Stimulated activated CD8-positive, alpha-beta memory T cell treated with anti-CD3 and anti-CD28 coated beads, Interleukin-15, amount 100 ng/mL, for 48 hours (primary cell): ENCODE data around the gene NFE2L3.
"Not testable (repeated sequence)": the region's sequence is repeated elsewhere in the genome, so short reads cannot be mapped to it uniquely, and the experiment has no call there.

Experiments used
- DNase-seq, 2 donors: peaks; one replicate each; pipeline ENCODE4 v3.0.0-alpha.2; 2020; ENCODE audit warnings: low read depth in 2 of 2

NFE2L3 gene

GRCh38 chr7:26147646-26148306 lies 4.2 kb upstream of the NFE2L3 start:
- DNase-seq = not testable (repeated sequence)

GRCh38 chr7:26148307-26148700 lies 3.7 kb upstream of the NFE2L3 start:
- DNase-seq = not testable (repeated sequence)

- DNase-seq = no peak
Measured at GRCh38 chr7:26149391-26149977, 2.5 kb upstream of the NFE2L3 start.

GRCh38 chr7:26151096-26151495 lies 902 bp upstream of the NFE2L3 start:
- no peak for DNase-seq

- DNase-seq = no peak
Measured at GRCh38 chr7:26151650-26151952, 397 bp upstream of the NFE2L3 start.

GRCh38 chr7:26152782-26153240 lies 813 bp downstream of the NFE2L3 start:
- not testable (repeated sequence) for DNase-seq

- no peak for DNase-seq
Measured at GRCh38 chr7:26153241-26153822, 1.3 kb downstream of the NFE2L3 start.

- DNase-seq = no peak
Measured at GRCh38 chr7:26153823-26154783, 2.1 kb downstream of the NFE2L3 start.

- DNase-seq = no peak
Measured at GRCh38 chr7:26155531-26156375, 3.8 kb downstream of the NFE2L3 start.

- peak in 1 of 2 donors; percentile 54 for DNase-seq
Measured at GRCh38 chr7:26156451-26157420, 4.7 kb downstream of the NFE2L3 start.

- DNase-seq = no peak
Measured at GRCh38 chr7:26157520-26158105, 5.6 kb downstream of the NFE2L3 start.

- DNase-seq = no peak
Measured at GRCh38 chr7:26159243-26159642, 7.2 kb downstream of the NFE2L3 start.

- no peak for DNase-seq
Measured at GRCh38 chr7:26160896-26161295, 8.9 kb downstream of the NFE2L3 start.

GRCh38 chr7:26162431-26162830 lies 10.4 kb downstream of the NFE2L3 start:
- no peak for DNase-seq

- not testable (repeated sequence) for DNase-seq
Measured at GRCh38 chr7:26163804-26164203, 11.8 kb downstream of the NFE2L3 start.

GRCh38 chr7:26165950-26166683 lies 14.1 kb downstream of the NFE2L3 start:
- DNase-seq = no peak

GRCh38 chr7:26166684-26167266 lies 14.8 kb downstream of the NFE2L3 start:
- no peak for DNase-seq

- no peak for DNase-seq
Measured at GRCh38 chr7:26167303-26167934, 15.4 kb downstream of the NFE2L3 start.
